Posterior cingulate gyrus (tissue), 11 donors: ENCODE measurements around the gene CREBZF.
"Not testable (repeated sequence)": the region's sequence is repeated elsewhere in the genome, so short reads cannot be mapped to it uniquely, and the experiment has no call there.

Experiments used
- DNase-seq, 10 donors: peaks; one replicate each; pipeline versions ENCODE4 v3.0.0 to v3.0.0-alpha.2; 2020 to 2021; ENCODE audit warnings: mixed read lengths in 3 of 10
- intact Hi-C: fragments of 100-400 bp; cut with DNase I; formaldehyde crosslinking; loops from one replicate; pipeline ENCODE4 v1.15.1; 2023

Gene CREBZF

DNA sequence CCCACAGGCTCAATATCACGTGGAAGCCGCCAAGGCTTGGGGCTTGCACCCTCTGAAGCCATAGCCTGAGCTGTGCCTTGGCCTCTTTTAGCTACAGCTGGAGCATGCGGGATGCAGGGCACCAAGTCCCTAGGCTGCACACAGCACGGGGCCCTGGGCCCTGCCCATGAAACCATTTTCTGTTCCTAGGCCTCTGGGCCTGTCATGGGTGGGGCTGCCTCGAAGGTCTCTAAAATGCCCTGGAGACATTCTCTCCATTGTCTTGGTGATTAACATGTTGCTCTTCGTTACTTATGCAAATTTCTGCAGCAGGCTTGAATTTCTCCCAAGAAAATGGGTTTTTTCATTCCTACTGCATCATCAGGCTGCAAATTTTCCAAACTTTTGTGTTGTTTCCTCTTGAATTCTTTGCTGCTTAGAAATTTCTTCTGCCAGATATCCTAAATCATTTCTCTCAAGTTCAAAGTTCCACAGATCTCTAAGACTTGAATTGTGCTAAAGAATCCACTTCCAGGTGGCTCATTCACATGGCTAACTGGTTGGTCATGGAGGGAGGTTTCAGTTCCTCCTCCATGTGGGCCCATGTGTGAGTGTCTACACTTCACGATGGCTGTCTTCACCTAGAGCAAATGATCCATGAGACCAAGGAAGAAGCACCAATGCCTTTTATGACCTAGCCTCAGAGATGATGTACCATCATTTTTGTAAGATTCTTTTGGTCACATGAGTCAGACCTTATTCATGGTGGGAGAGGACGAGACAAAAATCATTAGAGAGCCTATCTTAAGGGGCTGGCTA, 7.4 kb upstream of the CREBZF start:
- intact Hi-C loops: no loop called here
- peak in 1 of 10 donors; percentile 34 for DNase-seq

- DNase-seq, intact Hi-C loops: not testable (repeated sequence)
Measured at GRCh38 chr11:85670949-85671663, 6.2 kb upstream of the CREBZF start.

GRCh38 chr11:85668157-85668556, 3.2 kb upstream of the CREBZF start:
- no peak for DNase-seq
- intact Hi-C loops: loop anchor here (10.0 kb wide), 1 partner anchor 637 kb away; the partner anchor contains the start of gene HIKESHI

DNA sequence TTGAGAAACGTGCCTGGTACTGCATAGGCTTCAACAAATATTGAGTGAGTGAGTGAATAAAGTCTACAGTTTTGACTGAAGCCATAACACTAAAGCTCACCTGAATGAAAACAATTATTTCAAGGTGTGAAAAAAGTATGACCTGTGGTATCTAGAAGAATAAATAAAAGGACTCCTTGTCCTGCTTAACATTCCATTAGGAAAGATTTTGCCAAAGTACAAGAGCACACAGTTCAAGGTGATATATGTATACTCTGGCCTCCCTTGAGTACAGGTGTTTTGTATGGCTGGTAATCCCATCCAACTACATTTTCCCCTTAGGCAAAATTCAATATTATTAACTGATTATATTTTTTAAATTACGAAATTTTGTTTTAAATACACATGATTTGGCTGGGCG, 1.8 kb upstream of the CREBZF start:
- intact Hi-C loops: loop anchor here (10.0 kb wide), 1 partner anchor 638 kb away; the partner anchor contains the start of gene HIKESHI

GRCh38 chr11:85665733-85666132, 804 bp upstream of the CREBZF start:
- DNase-seq: no peak

More for the DNA sequence above, 1.8 kb upstream of the CREBZF start:
- DNase-seq: no peak

GRCh38 chr11:85663753-85664614, 945 bp downstream of the CREBZF start:
- intact Hi-C loops: loop anchor here (1.0 to 10.0 kb wide), 4 partner anchors 17 to 641 kb away; partner anchors contain the start of genes HIKESHI, TMEM126A and TMEM126B
- peak; percentile 72 to 97 (median 84) for DNase-seq

More at GRCh38 chr11:85665733-85666132, 804 bp upstream of the CREBZF start:
- intact Hi-C loops: loop anchor here (2.0 to 10.0 kb wide), 2 partner anchors 19 to 639 kb away; partner anchors contain the start of genes HIKESHI and TMEM126A

- no peak for DNase-seq
- intact Hi-C loops: loop anchor here (5.0 to 10.0 kb wide), 2 partner anchors 66 to 642 kb away; partner anchors contain the start of gene HIKESHI
Measured at GRCh38 chr11:85663080-85663752, 1.7 kb downstream of the CREBZF start.

GRCh38 chr11:85661972-85662664, 2.8 kb downstream of the CREBZF start:
- intact Hi-C loops: loop anchor here (5.0 to 10.0 kb wide), 2 partner anchors 65 to 643 kb away; partner anchors contain the start of gene HIKESHI

GRCh38 chr11:85658180-85658579, 6.7 kb downstream of the CREBZF start:
- intact Hi-C loops: no loop called here
- DNase-seq: no peak

More at GRCh38 chr11:85661972-85662664, 2.8 kb downstream of the CREBZF start:
- DNase-seq: no peak

DNA sequence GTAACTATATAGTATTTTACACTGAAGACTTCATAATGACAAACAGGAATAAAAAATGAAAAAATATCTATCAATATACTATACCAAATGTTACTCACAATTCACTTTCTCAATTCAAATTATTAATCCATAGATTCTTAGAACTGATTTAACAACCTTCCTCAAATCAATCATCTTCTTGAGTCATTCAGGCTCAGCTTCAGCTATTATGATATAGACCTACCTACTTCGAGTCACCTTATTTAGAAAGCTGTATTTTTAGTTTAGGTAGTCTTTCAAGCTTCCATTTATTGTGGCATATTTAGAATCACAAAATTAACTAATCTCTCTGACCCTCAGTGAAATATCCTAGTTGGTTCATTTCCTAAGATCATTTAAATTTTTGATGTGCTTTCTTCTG, 8.2 kb downstream of the CREBZF start:
- DNase-seq: no peak
- intact Hi-C loops: no loop called here

- intact Hi-C loops, DNase-seq: not testable (repeated sequence)
Measured at GRCh38 chr11:85654343-85654742, 10.6 kb downstream of the CREBZF start.

DNA sequence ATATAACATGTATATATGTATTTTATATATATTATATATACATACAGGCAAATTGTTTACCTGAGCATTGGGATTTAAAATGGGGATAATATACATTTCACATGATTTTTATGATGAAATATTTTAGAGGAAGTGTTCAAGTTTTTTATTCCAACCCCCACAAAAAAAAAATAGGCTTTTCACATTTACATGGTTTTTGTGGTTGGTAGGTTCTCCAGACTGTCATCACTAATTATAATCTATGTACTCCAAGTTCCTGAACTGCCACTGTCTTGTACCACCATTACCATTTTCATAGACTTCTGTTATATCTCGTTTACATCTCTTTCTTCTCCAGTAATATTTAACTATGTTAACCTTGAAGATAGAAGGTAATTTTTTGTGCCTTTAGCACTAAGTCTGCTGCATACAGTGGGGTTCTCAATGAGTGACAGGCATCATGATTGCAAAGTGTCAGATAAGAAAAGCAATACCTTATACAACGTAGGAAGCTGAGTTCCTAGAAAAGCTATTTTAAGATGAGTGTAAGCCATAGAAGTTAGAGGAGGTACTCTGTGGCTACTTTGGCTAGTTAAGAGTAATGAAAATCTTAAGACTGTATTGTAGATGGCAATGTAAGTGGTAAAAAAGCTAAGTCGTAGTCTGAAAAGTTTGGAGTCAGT, 12.0 kb downstream of the CREBZF start:
- intact Hi-C loops: no loop called here

DNA sequence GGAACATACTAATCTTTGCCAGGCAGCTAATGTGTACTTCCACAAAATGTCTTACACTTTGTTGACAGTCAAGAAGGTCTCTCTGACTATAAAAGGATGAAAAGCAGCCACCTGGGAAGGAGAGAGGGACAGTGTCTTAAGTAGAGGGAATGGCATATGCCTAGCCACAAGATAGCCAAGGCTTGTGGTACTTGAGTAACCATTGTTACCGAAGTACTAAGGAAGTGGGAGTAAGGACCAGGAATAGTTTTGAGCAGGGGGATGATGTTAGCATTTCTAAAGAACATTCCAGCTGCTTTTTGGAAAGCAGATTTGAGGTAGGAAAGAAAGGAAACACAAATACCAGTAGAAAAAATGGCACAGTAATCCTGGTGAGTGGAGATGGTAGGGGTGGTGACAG, 13.8 kb downstream of the CREBZF start:
- DNase-seq: no peak
- intact Hi-C loops: no loop called here

More for the DNA sequence above, 12.0 kb downstream of the CREBZF start:
- DNase-seq: no peak

GRCh38 chr11:85647604-85648299, 17.2 kb downstream of the CREBZF start, which contains the start of gene TMEM126A:
TSS of gene TMEM126A (plus strand) at chr11:85647967. CDS start at chr11:85650256, 2,289 bp downstream.
- intact Hi-C loops: loop anchor here (2.0 kb wide), 2 partner anchors 17 to 19 kb away; partner anchors contain the start of genes CREBZF and TMEM126B
- peak; percentile 83 to 98 (median 90) for DNase-seq

DNA sequence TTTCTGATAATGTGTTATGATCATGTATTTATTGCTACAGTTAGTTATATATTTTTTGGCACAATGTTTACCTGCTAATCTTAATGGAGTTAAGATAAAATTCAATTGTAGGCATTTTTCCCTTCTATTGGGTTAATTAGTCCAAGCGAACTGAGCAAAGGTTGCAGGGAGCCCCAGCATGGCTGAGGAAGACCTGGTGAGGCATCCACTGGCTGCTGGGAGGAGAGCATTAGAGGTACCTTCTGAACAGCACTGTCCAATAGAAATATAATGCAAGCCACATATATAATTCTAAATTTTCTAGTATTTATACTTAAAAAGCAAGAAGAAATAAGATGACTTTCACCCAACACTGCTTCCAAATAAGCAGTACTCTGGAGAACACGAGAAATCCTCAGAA, 17.9 kb downstream of the CREBZF start:
- intact Hi-C loops: loop anchor here (2.0 kb wide), 2 partner anchors 18 kb away; partner anchors contain the start of genes CREBZF and TMEM126B

GRCh38 chr11:85643191-85643614, 21.7 kb downstream of the CREBZF start:
- intact Hi-C loops: no loop called here
- DNase-seq: no peak

More for the DNA sequence above, 17.9 kb downstream of the CREBZF start:
- DNase-seq: peak in 1 of 10 donors; percentile 72

- intact Hi-C loops: no loop called here
- DNase-seq: no peak
Measured at GRCh38 chr11:85634747-85635146, 30.2 kb downstream of the CREBZF start.
